ENCODE results near the gene BABAM1.

Gene BABAM1

GRCh38 chr19:17304386-17305215 is 37.4 kb downstream of the BABAM1 start:
- no peak for DNase-seq

- no peak for DNase-seq
Measured at GRCh38 chr19:17305216-17305516, 37.9 kb downstream of the BABAM1 start.

GRCh38 chr19:17305517-17306284 is 38.5 kb downstream of the BABAM1 start, which contains the start of gene MRPL34:
MRPL34 (plus strand) TSS chr19:17305872; CDS start chr19:17305893, 21 bp downstream.
- peak; percentile 94 for DNase-seq

- no peak for DNase-seq
Measured at GRCh38 chr19:17306285-17306714, 39.1 kb downstream of the BABAM1 start.

- no peak for DNase-seq
Measured at GRCh38 chr19:17307876-17308377, 40.7 kb downstream of the BABAM1 start.

GRCh38 chr19:17309198-17309964 is 42.1 kb downstream of the BABAM1 start, which contains the start of gene DDA1:
DDA1 (plus strand) TSS chr19:17309563; CDS start chr19:17309655, 92 bp downstream.
- peak; percentile 99 for DNase-seq

- no peak for DNase-seq
Measured at GRCh38 chr19:17309965-17310461, 42.8 kb downstream of the BABAM1 start.

GRCh38 chr19:17311455-17312188 is 44.4 kb downstream of the BABAM1 start:
- DNase-seq: no peak

GRCh38 chr19:17312189-17313113 is 45.2 kb downstream of the BABAM1 start:
- no peak for DNase-seq

- no peak for DNase-seq
Measured at GRCh38 chr19:17314007-17314593, 46.9 kb downstream of the BABAM1 start.

GRCh38 chr19:17318966-17319365 is 51.7 kb downstream of the BABAM1 start:
- DNase-seq: no peak

- DNase-seq: no peak
Measured at GRCh38 chr19:17319473-17320238, 52.4 kb downstream of the BABAM1 start.

GRCh38 chr19:17320435-17320834 is 53.2 kb downstream of the BABAM1 start:
- no peak for DNase-seq

GRCh38 chr19:17321655-17322489 is 54.6 kb downstream of the BABAM1 start:
- no peak for DNase-seq

- no peak for DNase-seq
Measured at GRCh38 chr19:17322854-17323253, 55.6 kb downstream of the BABAM1 start.

GRCh38 chr19:17323300-17323963 is 56.2 kb downstream of the BABAM1 start:
- no peak for DNase-seq

GRCh38 chr19:17323964-17324332 is 56.7 kb downstream of the BABAM1 start:
- DNase-seq: no peak

Measured in NCI-H1048 (cell line).